Cardiac ventricle fibroblast (primary cell): Measurements from ENCODE around the gene PSENEN. TPM values are rescaled to one million over a fixed set of nuclear protein-coding genes. Genes with fewer than 3 reads are reported as not detected.

Experiments used
- total RNA-seq: library from RNA; depleted of rRNA; stranded (reverse); fragments of >200 nt; gene quantifications from 2 replicates; pipeline ENCODE4 v1.2.3, GENCODE V29; 2015

PSENEN gene, protein sequence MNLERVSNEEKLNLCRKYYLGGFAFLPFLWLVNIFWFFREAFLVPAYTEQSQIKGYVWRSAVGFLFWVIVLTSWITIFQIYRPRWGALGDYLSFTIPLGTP
- 33.8 and 46.2 TPM in 2 replicates for total RNA-seq

GRCh38 chr19:35745328-35746086, at the start of gene PSENEN, which contains the start of gene U2AF1L4:
Gene PSENEN, plus strand, starts transcription at chr19:35745651. Its CDS starts 280 bp downstream, at chr19:35745931.
Gene U2AF1L4, minus strand, starts transcription at chr19:35745418. Its CDS starts 27 bp downstream, at chr19:35745391.

GRCh38 chr19:35704218-35704617, 41.2 kb upstream of the PSENEN start, which contains the start of gene ZBTB32:
Gene ZBTB32, plus strand, starts transcription at chr19:35704558. Its CDS starts 10,069 bp downstream, at chr19:35714627.

GRCh38 chr19:35717665-35718344, 27.6 kb upstream of the PSENEN start, which contains the start of gene KMT2B:
Gene KMT2B, plus strand, starts transcription at chr19:35718003. Its CDS starts 16 bp downstream, at chr19:35718019.

DNA sequence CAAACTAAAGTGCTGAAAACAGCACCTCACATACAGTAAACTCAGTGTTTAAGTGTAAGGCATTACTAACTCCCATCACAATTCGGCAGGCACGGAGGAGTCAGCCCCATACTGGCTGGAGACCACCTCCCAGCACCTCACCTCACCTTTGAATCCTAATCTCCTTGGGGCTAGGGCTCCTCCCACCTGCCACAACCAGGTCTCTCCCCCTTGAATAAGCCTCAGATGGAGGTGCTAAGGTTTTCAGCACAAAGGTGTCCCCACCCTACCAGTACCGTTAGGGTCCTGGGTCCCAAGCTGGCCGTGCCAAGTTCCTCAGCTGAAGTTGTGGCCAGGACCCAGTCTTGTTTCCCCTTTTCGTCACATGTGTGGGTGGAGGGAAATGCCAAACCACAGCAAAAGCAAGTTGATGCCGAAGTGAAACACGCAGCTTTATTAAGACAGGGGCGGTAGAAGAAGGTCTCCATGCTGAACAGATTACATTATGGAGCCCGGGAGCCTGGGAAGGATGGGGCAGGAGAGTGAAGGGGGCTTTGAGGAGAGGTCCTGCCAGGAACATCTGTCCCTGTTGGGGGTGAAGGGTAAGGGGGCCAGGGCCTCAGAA, 3.2 kb upstream of the PSENEN start, which contains the start of gene IGFLR1:
Gene IGFLR1, minus strand, starts transcription at position 332 of the 604 bp plus-strand sequence. CDS start 1,272 bp downstream, outside the sequence.

DNA sequence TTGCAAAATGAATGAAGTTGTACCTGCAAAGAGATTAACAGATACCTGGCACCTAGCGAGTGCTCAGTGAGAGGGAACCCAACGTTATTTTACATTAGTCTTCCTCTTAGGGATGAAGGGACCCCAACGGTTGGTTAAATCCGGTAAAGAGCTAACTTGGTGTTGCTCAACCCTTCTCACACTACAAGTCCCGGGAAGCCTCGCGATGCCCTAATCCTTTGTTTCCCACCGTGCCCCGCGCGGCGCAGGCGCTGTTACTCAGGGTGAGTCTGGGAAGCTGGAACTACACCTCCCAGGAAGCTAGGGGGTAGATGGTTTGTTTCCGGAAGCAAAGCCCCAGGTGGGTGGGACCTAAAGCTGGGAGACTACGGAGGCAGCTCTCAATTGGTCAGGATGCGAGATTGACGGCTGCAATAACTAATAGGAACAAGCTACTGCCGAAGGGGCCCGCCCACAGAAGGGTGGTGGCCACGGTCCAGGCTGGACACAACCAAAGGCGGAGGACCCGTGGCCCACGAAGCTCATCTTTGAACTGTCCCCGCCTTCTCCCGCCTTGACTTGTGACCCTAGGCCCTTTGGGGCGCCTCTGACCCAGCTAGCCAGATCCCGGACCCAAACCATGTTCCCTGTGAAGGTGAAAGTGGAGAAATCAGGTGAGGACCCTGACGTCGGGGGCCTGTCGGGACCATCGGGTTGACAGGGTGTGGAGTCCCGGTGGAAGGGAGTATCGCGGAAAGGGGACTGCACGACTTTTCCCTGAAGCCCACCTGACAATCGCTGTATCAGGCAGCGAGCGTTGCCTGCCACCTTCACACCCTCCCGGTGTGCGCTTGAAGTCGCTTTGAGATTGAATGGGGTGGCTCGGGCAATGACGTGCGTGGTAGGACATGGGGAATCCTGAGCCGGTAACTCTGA, 2.9 kb downstream of the PSENEN start, which contains the start of gene LIN37:
Gene LIN37, plus strand, starts transcription at position 471 of the 915 bp plus-strand sequence. Its CDS starts 149 bp downstream, at position 620.

GRCh38 chr19:35756377-35757230, 11.2 kb downstream of the PSENEN start, which contains the start of gene HSPB6:
Gene HSPB6, minus strand, starts transcription at chr19:35757029. Its CDS starts 21 bp downstream, at chr19:35757008.

GRCh38 chr19:35757749-35758608, 12.5 kb downstream of the PSENEN start, which contains the start of gene PROSER3:
Gene PROSER3, plus strand, starts transcription at chr19:35758176. Its CDS starts 40 bp downstream, at chr19:35758216.

DNA sequence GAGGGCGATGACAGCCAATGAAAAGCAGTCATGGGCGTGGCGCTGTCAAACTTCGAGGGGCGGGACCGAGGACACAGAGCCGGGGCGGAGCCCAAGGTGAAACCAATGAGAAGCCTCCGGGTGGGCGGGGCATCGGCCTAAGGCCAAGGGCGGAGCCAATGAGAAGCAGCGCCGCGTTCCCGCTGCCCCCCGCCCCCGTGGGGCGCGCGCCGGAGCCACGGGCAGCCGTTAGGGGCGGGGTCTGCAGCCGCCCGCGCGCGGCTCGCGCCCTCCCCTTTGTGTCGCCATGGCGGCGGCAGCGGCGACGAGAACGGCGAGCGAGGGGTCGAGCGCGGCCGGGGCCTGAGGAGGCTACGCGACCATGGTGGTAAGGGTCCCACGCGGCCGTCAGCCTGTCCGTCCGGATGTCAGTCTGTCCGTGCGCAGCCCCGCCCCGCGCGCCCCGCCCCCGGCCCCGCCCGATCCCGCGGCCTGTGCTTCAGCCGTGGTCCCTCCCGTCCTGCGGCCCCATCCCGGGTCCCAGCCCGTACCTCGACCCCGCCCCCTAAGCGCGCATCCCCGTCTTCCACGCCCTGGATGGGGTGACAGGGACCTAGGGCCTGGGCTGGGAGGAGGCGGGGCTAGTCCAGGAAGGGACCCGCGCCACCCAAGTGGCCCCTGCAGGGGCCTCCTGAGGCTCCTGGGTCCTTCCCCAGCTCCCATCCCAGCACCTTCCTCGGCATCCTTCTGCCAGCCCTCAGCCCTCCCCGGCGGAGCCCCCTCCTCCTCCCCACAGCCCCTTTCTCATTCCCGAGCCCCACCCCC, 30.0 kb downstream of the PSENEN start, which contains the start of gene ARHGAP33:
Gene ARHGAP33, plus strand, starts transcription at position 267 of the 804 bp plus-strand sequence. Its CDS starts 95 bp downstream, at position 362.

Other genes starting within 250 kb of the PSENEN start
- gene DMKN, start 232.0 kb upstream of the PSENEN start, total RNA-seq, result 9.1 and 10.6 TPM in 2 replicates
- gene SBSN, start 217.3 kb upstream of the PSENEN start, total RNA-seq, result 22.7 and 28.3 TPM in 2 replicates
- not detected in 2 replicates for gene GAPDHS, start 212.2 kb upstream of the PSENEN start, total RNA-seq
- gene TMEM147, start 200.0 kb upstream of the PSENEN start, total RNA-seq, result 60.7 and 79.1 TPM in 2 replicates
- gene ATP4A, start 182.0 kb upstream of the PSENEN start, total RNA-seq, result not detected in 2 replicates
- not detected in 2 replicates for gene PMIS2, start 159.5 kb upstream of the PSENEN start, total RNA-seq
- 2.8 and 3.6 TPM in 2 replicates for gene HAUS5, start 132.9 kb upstream of the PSENEN start, total RNA-seq
- gene RBM42, start 116.6 kb upstream of the PSENEN start, total RNA-seq, result 59.5 and 62.7 TPM in 2 replicates
- gene ETV2, start 103.9 kb upstream of the PSENEN start, total RNA-seq, result 0.88 and 1.2 TPM in 2 replicates
- gene COX6B1, start 97.3 kb upstream of the PSENEN start, total RNA-seq, result 457 and 613 TPM in 2 replicates
- gene UPK1A, start 79.1 kb upstream of the PSENEN start, total RNA-seq, result 0.24 TPM in 1 of 2 replicates, not detected in the other
- gene ZBTB32, start 41.1 kb upstream of the PSENEN start, total RNA-seq, result not detected in 2 replicates
- 12.6 and 13.1 TPM in 2 replicates for gene KMT2B, start 27.6 kb upstream of the PSENEN start, total RNA-seq
- gene IGFLR1, start 3.2 kb upstream of the PSENEN start, total RNA-seq, result 0.37 and 9.8 TPM in 2 replicates
- 2.0 and 4.4 TPM in 2 replicates for gene U2AF1L4, start 233 bp upstream of the PSENEN start, total RNA-seq
- 8.1 and 9.4 TPM in 2 replicates for gene LIN37, start 2.9 kb downstream of the PSENEN start, total RNA-seq
- 140 and 169 TPM in 2 replicates for gene HSPB6, start 11.4 kb downstream of the PSENEN start, total RNA-seq
- gene PROSER3, start 12.5 kb downstream of the PSENEN start, total RNA-seq, result 6.1 and 6.7 TPM in 2 replicates
- 0.44 and 2.0 TPM in 2 replicates for gene ARHGAP33, start 29.9 kb downstream of the PSENEN start, total RNA-seq
- gene PRODH2, start 67.2 kb downstream of the PSENEN start, total RNA-seq, result not detected in 2 replicates
- not detected in 2 replicates for gene NPHS1, start 106.9 kb downstream of the PSENEN start, total RNA-seq
- gene KIRREL2, start 111.3 kb downstream of the PSENEN start, total RNA-seq, result 0.19 TPM in 1 of 2 replicates, not detected in the other
- gene APLP1, start 122.9 kb downstream of the PSENEN start, total RNA-seq, result 4.4 and 5.5 TPM in 2 replicates
- 3.6 and 4.7 TPM in 2 replicates for gene NFKBID, start 154.9 kb downstream of the PSENEN start, total RNA-seq
- not detected in 2 replicates for gene HCST, start 156.9 kb downstream of the PSENEN start, total RNA-seq
- gene TYROBP, start 162.6 kb downstream of the PSENEN start, total RNA-seq, result not detected in 2 replicates
- 15.5 and 20.4 TPM in 2 replicates for gene LRFN3, start 190.7 kb downstream of the PSENEN start, total RNA-seq
- 31.5 and 37.5 TPM in 2 replicates for gene SDHAF1, start 249.5 kb downstream of the PSENEN start, total RNA-seq